Activated T-cell treated with anti-CD3 and anti-CD28 coated beads for 1 hour (primary cell): ENCODE measurements around the gene ANKHD1.
"Not testable (repeated sequence)": the region's sequence is repeated elsewhere in the genome, so short reads cannot be mapped to it uniquely, and the experiment has no call there.

Experiments
- DNase-seq: peaks from one replicate; pipeline ENCODE4 v3.0.0-alpha.2; 2020; ENCODE audit warnings: low read depth

ANKHD1 gene

DNA sequence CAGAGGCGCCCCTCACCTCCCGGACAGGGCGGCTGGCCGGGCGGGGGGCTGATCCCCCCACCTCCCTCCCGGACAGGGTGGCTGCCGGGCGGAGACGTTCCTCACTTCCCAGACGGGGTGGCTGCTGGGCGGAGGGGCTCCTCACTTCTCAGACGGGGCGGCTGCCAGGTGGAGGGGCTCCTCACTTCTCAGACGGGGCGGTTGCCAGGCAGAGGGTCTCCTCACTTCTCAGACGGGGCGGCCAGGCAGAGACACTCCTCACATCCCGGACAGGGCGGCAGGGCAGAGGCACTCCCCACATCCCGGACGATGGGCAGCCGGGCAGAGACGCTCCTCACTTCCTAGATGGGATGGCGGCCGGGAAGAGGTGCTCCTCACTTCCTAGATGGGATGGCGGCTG, 26.1 kb downstream of the ANKHD1 start:
- not testable (repeated sequence) for DNase-seq

DNA sequence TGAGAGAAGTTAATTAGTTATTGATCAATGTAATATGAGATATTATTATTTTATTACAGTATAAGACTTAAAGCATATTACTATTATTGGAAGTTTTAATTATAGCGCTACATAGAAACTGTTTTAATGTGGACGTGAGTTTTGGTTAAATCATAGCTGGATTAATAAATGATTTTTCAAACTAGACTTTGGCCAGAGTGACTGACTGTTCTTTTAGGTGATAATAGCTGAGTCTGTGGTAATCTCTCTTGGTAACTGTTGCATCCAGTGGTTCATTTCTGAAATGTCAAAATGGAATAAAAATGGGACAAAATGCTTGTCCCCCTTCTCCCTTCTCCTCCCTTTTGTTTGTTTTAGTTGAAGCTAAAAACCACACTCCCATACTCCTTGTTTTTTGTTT, 28.1 kb downstream of the ANKHD1 start:
- DNase-seq, result no peak

DNA sequence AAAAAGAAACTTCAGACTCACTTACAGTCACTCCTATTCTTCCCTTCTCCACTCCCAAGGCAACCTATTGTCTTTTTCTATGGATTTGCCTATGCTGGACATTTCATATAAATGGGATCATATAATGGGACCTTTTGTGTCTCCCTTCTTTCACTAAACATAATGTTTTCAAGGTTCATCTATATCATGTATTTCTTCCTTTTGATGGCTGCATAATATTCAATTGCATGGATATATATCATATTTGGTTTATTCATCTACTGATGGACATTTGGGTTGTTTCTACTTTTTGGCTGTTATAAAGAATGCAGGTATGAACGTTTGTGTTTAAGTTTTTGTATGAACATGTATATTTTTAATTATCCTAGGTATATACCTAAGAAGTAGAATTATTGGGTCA, 30.6 kb downstream of the ANKHD1 start:
- no peak for DNase-seq

DNA sequence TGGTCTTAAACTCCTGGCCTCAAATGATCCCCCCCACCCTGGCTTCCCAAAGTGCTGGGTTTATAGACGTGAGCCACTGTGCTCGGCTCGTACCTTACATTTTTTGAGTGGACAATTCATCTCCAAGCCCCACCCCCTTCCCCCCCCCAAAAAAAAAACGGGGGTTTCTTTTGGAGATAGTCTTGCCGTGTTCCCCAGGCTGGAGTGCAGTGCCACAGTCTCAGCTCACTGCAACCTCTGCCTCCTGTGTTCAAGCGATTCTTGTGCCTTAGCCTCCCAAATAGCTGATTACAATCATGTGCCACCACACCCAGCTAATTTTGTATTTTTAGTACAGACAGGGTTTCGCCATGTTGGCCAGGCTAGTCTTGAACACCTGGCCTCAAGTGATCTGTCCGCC, 31.3 kb downstream of the ANKHD1 start:
- DNase-seq, result no peak

DNA sequence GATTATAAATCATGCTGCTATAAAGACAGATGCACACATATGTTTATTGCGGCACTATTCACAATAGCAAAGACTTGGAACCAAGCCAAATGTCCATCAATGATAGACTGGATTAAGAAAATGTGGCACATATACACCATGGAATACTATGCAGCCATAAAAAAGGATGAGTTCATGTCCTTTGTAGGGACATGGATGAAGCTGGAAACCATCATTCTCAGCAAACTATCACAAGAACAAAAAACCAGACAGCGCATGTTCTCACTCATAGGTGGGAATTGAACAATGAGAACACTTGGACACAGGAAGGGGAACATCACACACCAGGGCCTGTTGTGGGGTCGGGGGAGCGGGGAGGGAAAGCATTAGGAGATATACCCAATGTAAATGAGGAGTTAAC, 55.7 kb downstream of the ANKHD1 start:
- not testable (repeated sequence) for DNase-seq

DNA sequence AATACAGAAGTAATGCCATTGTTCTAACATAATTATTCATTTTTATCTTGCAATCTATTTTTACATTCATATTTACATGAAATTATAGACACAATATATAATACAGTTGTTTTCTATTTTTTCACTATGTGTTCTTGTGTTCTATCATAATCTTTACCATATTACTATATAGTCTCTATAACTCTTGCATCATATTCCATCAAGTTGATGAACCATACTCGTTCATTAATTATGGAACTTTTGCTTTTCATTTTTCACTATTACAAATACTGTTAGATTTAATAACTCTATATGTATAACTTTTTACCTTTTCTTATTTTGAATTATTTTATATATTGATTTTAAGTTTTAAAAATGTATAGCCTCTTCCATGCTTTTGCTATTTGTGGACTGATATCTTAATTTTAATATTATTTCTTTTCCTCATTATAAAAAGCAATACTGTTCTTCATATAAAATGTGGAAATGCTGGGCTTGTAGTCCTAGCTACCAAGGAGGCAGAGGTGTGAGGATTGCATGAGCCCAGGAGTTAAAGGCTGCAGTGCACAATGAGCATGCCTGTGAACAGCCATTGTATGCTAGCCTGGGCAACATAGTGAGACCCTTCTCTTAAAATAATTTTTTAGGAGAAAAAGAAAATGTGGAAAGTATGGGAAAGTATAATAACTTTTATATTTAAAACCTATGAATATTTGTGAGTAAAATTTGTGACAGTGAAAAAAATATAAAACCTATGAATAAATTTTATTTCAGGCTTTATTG, 65.5 kb downstream of the ANKHD1 start:
- no peak for DNase-seq

DNA sequence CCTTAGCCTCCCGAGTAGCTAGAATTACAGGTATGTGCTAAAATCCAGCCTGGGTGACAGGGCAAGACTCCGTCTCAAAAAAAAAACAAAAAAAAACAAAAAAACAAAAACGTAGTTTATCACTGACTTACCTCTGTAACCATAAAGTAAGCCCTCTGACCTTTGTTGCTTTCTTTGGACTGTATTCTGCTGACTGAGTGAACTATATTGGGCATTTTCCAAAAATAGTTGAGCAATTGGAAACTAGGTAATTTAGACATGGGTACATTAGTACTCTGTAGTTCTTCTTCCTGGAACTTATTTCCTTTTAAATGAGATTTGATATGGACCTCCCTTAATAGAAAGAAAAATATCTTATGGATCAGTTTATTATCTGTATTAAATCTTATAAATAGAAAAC, 66.6 kb downstream of the ANKHD1 start:
- DNase-seq, result no peak

DNA sequence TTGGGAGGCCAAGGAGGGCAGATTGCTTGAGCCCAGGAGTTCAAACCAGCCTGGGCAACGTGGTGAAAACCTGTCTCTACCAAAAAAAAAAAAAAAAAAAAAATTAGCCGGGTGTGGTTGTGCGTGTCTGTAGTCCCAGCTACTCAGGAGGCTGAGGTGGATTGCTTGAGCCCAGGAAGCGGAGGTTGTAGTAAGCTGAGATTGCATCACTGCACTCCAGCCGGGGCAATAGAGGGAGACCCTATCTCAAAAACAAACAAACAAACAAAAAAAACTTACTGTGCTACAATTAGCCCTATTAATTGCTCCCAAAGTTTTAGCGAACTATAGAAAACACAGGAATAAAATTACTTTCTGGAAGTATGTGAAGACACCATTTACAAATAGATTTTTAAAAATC, 67.6 kb downstream of the ANKHD1 start:
- no peak for DNase-seq

DNA sequence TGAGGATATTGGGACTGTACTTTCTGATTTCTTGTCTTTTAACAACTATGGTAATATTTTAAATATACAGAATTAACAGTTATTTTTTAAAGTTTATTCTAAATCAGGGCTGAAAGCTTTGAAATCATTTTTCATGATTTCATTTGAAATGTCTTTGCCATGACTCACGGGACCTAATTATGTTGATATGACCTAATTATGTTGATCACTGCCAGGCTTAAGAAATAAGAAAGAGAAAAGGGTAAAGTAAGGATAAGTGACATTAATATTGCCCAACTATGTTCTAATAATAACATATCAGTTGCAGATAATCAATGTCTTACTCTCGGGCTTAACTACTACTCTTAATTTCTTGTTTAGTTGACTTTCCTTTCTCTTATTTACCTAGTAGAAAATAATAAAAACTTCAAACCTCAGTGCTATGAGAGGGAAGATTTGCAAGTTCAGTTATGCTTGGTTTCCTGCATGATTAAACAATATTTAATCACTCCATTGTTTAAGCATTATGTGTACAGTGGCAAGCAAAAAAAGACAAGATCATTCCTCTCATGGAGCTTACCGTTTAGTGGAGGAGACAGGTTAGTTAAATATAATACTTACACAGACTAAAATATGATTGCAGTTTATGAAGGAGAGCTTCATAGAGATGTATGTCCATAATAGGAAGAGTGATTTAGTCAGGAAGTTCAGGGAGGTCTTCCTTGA, 78.8 kb downstream of the ANKHD1 start:
- no peak for DNase-seq

DNA sequence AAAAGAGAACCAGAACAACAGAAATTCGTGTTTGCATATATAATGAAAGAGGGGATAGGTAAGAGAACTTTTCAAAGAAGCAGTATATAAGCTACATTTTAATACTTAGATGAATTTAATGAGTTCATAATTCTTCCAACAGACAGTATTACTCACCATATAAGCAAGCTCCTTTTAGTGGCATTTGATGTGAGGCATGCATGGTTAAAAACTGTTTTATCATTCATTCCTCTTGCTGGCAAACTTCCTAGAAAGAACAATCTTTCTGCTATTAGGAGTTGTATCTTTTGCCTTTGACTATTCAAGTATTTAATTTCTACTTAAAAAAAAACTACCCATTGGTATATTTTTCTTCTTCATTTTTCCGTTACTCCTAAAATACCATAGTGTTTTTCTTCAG, 80.1 kb downstream of the ANKHD1 start:
- no peak for DNase-seq

DNA sequence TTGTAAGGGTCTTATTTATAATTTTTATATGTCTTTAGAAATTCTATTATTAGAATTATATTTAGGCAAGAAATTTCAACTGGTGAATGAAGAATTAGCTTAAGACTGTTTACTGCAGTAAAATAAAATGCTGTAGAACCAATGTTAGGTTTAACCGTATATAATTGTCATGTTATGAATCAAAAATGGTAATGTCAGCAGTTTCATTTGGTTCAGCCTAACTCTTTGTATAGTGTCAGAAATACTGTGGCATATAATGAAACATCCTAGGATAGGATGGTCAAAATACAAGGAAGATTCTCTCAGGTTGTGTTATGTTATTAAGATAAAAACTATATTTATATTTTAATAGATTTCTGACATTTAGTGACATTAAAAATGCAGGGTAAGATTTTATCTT, 81.4 kb downstream of the ANKHD1 start:
- no peak for DNase-seq

DNA sequence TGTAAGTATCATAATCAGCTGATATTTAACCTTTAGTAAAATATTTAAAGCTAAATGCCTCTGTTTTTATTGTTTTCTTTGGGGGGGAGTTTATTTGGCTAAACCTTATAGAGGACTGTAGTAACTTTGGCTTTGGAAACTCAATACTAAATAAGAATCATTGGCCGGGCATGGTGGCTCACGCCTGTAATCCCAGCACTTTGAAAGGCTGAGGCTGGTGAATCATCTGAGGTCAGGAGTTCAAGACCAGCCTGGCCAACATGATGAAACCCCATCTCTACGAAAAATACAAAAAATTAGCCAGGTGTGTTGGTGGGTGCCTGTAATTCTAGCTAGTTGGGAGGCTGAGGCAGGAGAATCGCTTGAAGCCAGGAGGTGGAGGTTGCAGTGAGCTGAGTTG, 86.5 kb downstream of the ANKHD1 start:
- DNase-seq, result not testable (repeated sequence)

DNA sequence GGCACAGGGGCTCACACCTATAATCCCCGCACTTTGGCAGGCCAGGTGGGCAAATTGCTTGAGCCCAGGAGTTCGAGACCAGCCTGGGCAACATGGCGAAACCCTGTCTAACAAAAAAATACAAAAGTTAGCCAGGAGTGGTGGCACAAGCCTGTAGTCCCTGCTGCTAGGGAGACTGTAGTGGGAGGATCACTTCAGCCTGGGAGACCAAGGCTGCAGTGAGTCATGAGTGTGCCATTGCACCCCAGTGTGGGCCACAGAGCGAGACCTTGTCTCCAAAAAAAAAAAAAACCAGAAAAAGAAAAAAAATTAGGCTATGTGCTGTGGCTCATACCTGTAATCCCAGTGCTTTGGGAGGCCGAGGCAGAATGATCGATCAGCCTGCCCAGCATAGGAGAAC, 87.3 kb downstream of the ANKHD1 start:
- no peak for DNase-seq

DNA sequence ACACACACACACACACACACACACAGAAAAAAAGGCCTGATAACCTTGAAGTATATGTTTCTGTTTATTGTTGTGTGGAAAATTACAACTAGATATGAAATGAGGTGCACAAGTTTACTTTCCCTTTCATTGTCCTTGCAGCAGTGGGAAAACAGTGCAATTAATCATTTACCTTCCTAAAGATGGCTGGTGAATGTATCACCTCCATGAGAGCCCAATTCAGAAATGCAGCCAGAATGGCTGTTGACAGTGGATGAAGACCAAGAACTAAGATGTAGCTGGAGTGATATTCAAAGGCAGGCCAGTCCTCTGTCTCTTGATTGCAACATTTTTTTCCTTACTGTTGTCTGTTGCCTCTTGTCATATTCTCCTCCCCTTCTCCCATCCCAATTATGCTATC, 96.3 kb downstream of the ANKHD1 start:
- no peak for DNase-seq

DNA sequence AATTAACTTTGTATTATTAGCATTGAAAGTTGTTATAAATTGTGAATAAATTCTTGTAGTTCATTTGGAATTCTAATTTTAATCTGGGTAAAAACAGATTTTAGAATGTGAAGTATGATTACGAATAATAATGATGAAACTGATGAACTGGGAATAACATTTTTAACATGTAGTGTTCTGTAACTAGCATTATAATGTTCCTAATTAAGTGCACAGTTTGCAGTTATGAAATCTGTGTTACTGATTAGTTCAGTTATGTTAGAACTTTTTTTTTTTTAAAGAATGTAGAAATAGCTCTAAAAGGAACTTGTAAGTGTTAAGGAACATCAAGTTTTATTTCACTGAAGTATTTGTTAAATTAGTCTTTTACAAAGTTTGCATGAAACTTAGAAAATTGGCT, 97.0 kb downstream of the ANKHD1 start:
- no peak for DNase-seq

DNA sequence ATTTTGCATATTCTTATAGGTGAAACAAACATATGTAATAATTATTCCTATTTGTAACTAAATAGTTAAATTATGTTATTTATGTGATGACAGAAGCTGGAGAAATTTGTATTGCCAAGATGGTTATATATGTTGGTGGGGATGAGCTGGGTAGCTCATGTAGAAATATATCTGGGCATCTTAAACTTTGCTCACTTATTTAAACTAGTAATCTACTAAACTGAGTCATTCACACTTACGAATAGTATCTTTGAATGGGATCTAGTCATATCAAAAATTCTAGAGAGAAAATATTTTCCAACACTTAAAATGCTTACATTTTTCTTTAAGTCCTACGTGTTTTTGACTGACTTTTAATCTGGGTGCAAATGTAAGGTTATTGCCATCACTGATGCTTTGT, 101.2 kb downstream of the ANKHD1 start:
- DNase-seq, result no peak

DNA sequence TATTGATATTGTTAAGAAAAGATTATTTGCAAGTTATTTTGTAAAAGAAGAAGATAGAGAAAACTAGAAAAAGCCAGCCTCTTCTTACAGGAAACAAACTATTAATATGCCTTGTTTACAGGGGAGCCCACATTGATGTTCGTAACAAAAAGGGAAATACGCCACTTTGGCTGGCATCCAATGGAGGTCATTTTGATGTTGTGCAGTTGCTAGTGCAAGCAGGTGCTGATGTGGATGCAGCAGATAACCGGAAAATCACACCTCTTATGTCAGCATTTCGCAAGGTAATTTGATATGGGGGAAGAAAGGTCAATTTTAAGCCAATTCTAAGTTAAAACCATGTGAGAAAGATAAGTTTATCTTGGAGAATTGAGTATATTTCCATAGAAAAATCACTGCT, 108.3 kb downstream of the ANKHD1 start:
- no peak for DNase-seq

DNA sequence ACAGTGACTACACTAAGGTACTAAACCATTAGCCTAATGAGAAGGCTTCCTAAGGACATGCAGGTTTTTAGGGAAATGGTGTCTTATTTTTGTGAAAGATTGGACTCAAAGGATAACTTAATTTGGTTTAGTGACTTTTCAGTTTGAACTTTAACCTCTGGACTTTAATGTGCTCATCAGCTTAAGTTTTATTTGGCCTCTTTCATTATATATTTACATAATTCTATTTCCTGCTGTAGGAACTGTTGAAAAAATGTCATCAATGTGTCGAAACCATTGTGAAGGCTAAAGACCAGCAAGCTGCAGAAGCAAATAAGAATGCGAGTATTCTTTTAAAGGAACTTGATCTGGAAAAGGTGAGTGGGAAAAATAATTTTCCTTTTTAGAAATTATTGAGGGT, 111.5 kb downstream of the ANKHD1 start:
- no peak for DNase-seq

DNA sequence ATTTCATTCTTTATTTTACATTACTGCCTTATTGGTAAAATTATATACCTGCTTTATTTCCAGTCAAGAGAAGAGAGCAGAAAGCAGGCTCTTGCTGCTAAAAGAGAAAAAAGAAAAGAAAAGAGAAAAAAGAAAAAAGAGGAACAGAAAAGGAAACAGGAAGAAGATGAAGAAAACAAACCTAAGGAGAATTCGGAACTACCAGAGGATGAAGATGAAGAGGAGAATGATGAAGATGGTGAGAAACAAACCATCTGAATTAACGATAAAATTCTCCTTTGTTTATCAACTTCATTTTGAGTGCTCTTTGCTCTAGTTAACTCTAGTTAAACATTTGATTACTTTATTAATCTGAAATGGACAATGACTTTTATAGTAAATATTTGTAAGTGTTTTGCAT, 122.4 kb downstream of the ANKHD1 start:
- no peak for DNase-seq

DNA sequence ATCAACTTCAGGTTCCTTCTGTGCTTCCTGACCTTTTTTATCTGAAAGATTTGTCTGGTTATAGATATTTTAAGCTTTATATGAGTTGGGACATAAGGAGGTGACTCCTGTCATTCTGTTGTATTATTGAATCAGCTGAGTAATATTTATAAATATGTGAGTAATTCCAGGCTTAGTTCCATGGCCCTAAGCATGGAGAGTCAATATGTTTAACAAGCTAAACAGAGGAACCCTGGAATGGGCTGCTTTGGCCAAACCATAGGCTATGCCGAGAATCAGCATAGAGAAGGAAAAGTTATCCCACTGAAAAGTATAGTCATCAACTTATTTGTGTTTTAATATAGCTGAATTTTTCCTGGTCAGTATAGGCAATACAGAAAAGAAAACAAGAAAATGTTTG, 138.6 kb downstream of the ANKHD1 start:
- DNase-seq, result no peak

DNA sequence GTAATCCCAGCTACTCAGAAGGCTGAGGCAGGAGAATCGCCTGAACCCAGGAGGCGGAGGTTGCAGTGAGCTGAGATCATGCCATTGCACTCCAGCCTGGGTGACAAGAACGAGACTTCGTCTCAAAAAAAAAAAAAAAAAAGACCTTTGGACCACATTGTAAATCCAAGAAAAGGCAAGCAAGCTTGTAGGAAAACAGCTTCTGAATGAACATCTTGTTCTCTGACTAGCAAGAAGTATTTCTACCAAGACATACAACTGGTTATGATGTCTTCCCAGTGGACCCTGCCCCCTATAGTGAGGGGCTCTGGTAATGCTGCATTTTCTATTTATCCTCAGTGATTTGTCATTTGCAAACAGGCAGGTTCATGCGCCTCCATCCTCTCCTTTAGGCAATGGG, 141.3 kb downstream of the ANKHD1 start:
- DNase-seq, result no peak

DNA sequence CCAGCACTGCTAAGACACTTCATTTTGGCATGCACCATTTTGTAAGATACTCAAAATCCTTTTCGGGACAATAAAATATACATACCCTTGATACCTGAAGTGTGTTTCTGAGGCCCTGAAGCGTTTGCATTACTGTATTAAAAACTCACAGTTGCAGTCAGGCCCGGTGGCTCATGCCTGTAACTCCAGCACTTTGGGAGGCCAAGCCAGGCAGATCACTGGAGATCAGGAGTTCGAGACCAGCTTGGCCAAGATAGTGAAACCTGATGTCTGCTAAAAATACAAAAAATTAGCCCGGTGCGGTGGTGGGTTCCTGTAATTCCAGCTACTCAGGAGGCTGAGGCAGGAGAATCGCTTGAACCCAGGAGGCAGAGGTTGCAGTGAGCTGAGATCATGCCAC, 143.4 kb downstream of the ANKHD1 start:
- no peak for DNase-seq

DNA sequence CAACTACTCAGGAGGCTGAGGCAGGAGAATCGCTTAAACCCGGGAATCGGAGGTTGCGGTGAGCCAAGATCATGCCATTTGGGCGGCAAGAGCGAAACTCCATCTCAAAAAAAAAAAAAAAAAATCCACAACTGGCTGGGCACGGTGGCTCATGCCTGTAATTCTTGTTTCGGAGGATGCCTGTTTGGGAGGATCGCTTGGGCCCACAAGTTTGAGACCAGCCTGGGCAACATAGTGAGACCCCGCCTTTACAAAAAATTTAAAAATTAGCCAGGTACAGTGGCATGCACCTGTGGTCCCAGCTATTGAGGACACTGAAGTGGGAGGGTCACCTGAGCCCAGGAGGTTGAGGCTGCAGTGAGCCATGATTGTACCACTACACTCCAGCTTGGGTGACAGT, 144.0 kb downstream of the ANKHD1 start:
- DNase-seq, result no peak
